GM19240 (cell line): ENCODE measurements around the gene FBXL17.
"Not testable (repeated sequence)": the region's sequence is repeated elsewhere in the genome, so short reads cannot be mapped to it uniquely, and the experiment has no call there.

ENCODE experiments used
- DNase-seq: peaks from one replicate; pipeline ENCODE4 v3.0.0; 2011; ENCODE audit warnings: low spot score; ENCODE audit not compliant: insufficient read length

FBXL17 gene

GRCh38 chr5:108164574-108164973 is 217.3 kb downstream of the FBXL17 start:
- DNase-seq = no peak

DNA sequence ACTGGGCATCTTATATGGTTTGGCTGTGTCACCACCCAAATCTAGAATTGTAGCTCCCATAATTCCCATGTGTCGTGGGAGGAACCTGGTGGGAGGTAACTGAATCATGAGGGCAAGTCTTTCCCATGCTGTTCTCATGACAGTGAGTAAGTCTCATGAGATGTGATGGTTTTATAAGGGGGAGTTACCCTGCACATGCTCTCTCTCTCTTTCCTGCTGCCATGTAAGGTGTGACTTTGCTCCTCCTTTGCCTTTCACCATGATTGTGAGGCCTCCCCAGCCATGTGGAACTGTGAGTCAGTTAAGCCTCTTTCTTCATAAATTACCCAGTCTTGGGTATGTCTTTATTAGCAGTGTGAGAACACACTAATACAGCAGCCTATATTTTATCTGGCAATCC is 229.0 kb downstream of the FBXL17 start:
- not testable (repeated sequence) for DNase-seq

- no peak for DNase-seq
These were observed 232.5 kb downstream of the FBXL17 start for GRCh38 chr5:108149369-108149768.

- no peak for DNase-seq
These were observed 233.2 kb downstream of the FBXL17 start for GRCh38 chr5:108148715-108149139.

DNA sequence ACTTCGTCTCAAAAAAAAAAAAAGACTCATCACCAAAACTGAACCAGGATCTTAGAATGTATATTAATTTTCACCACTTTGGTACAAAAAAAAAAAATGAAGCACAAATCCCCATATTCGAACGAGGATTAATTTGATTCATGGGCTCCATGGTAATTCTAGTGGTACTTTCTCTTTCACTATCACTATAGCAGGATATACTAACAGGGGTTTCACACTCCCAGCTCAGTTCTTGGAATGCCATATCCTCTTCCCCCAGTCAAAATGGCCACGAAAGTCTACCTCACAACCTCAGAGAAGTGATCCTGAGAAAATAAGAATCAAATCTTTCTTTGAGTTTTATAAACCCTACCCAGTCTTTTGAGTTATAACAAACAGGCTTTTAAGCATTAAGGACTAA is 235.7 kb downstream of the FBXL17 start:
- no peak for DNase-seq

DNA sequence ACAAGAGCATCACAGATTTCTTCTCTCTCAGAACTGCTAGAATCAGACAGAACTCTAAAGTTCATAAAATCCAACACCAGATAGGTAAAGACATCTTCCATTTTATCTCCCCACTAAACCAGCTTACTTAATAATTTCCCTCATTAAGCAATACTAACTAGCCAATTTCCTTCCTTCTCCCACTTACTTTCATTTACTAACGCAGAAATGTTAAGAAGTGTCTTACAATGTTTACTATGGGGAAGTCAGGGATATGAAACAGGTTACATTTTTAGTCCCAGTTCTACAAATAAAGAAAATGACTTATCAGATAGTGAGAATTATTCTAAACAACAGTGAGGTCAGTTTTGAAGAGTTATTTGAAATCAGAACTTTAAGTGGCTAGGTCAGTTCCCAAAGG is 236.5 kb downstream of the FBXL17 start:
- DNase-seq = no peak

- DNase-seq = no peak
These were observed 237.6 kb downstream of the FBXL17 start for GRCh38 chr5:108144332-108144731.

- DNase-seq = no peak
These were observed 238.3 kb downstream of the FBXL17 start for GRCh38 chr5:108143581-108143980.

DNA sequence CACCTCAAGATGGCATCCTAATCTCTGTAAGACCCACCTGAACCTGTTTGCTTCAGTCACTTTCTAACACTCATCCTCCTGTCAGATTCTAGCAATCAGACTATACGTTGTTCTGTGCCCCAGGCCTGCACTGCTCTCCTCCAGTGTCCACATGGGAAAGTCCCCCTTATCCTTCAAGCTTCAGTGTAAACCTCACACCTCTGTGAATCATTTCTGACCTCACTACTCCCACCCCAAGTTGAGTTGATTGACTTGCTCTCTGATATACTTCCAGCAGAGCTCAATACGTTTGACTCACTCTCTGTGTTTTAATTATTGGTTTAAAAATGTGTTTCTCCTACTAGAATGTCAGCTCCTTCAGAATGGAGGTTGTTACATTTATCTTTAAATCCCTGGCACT is 240.2 kb downstream of the FBXL17 start:
- no peak for DNase-seq

- DNase-seq = no peak
These were observed 245.4 kb downstream of the FBXL17 start for GRCh38 chr5:108136493-108136892.

DNA sequence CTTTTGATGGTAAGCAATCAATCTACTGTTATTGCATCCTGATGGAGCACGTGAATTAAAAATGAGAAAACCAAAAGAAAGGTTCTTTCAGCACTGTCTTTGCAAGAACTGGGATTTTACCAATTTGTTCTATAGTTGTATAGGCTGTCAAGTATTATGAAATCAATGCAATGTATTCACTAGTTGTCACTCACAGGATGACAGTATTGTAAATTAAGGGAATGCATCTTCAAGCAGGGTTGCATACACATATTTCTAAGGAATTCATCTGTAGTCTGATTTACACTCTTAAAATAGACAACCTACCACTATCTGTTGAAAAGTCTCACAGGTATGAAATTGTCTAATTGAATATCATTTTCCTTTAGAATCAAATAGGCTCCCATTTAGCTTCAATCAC is 252.8 kb downstream of the FBXL17 start:
- no peak for DNase-seq

GRCh38 chr5:108125771-108126511 is 256.0 kb downstream of the FBXL17 start:
- DNase-seq = no peak

- DNase-seq = no peak
These were observed 257.3 kb downstream of the FBXL17 start for GRCh38 chr5:108124596-108124995.

DNA sequence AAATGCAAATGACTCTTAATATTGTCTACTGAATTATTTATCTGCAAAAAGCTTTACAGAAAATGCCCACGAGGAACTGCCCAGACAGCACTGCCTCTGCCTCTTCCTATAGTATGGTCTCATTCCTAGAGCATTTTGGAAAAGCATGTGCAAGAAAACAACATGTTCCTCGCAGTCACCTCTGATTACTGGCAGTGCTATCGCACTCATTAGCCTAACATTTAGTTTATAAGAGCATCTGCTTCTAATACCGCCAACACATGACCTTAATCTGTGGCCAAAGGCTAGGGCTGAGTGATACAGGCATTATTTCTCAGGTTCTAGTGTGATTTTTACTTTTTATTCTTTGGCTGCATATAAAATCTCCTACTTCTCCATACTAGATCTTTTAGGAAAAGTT is 259.2 kb downstream of the FBXL17 start:
- no peak for DNase-seq

DNA sequence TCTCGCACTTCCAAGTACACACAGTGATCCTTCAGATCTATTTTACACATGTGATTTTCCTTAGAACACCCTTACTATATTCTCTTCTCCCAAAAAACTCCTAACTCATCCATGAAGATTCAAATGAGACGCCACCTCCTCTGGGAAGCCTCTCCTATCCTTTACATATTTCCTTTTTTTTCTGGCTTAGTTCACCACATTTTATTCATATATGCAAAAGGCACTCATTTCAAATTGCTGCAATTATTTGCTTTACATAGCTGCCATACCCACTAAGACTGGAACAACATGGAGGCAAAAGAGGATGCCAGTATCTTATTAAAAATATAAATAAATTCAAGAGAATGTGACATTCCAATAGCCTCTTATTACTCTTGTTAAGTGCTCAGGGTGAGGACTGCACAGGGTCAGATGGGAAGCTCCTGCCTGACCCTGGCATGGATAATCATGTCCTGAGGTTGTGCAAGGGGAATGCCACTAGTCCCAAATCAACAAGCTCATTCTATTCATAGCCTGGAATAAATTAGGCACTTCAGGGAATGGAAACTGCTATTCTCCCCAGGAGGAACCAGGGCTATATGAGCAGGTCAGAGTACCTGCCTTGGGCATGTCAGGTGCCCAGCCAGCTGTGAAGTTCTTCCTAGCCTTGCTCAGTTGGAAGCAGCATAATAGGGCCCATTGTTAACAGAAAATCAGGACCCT is 262.9 kb downstream of the FBXL17 start:
- DNase-seq = no peak

DNA sequence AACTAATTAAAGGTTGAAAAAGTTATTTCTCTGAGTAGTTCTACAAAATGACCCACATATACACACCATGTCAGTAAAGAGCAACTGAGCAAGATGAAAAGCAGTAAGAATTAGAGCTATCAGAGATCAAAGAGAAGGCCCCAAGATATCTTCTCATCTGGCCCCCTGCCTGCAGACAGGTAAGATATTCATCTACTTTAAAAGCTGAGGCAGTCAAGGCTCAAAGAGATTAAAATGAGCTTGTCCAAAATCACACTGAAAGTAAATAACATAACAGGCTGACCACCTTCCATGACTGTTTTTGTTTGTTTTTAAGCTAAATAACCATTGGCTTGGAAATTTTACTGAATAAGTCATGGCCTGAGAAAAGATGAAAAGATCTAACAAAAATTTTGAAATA is 266.2 kb downstream of the FBXL17 start:
- DNase-seq = no peak

GRCh38 chr5:108113950-108114349 is 267.9 kb downstream of the FBXL17 start:
- DNase-seq = no peak

DNA sequence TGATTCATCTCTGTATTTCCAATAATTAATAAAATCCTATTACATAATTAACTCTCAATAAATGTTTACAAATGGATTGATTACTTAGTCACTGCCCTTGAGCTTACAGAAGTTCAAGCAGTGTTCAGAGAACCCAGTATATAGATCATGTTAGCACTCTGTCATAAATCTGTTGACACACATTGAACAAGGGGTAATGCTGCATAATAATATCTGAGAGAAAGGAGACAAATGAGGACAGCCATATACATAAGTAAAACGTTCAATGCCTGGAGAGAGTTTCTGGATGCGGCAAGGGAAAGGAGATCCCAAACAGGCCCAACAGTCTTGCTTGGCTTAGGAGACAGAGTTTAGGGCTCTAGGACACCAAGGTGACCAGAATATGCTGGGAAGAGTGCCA is 270.2 kb downstream of the FBXL17 start:
- DNase-seq = no peak

DNA sequence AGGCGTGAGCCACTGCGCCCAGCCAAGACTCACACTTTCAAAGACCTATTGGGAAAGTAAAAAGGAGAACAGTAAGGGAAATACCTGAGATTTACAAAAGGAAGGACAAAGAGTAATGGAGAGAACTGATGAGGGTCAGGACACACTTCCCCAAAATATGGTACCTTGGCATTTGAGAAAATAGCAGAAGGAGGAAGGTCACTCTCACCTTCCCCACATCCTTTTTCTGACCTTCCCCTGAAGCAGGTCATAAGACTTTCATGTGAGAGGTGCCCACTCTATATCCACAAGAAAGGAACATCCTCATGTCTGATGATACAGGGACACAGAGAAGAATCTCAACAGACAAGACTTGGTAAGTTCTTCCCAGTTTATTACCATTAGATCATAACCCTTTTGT is 272.8 kb downstream of the FBXL17 start:
- DNase-seq = no peak

- DNase-seq = no peak
These were observed 277.4 kb downstream of the FBXL17 start for GRCh38 chr5:108104448-108104847.

- no peak for DNase-seq
These were observed 279.4 kb downstream of the FBXL17 start for GRCh38 chr5:108102463-108102862.

GRCh38 chr5:108101821-108102220 is 280.1 kb downstream of the FBXL17 start:
- no peak for DNase-seq

GRCh38 chr5:108101130-108101529 is 280.8 kb downstream of the FBXL17 start:
- no peak for DNase-seq
